ENCODE data around the gene LRP1B. TPM values are rescaled to one million over a fixed set of nuclear protein-coding genes. Genes with fewer than 3 reads are reported as not detected.

The LRP1B gene
- total and polyA plus RNA-seq, 2 of the 8 experiments (the other 6 are each of a cell fraction or from before 2014, with no cell fraction given): 0.03 TPM; not detected in 1

DNA sequence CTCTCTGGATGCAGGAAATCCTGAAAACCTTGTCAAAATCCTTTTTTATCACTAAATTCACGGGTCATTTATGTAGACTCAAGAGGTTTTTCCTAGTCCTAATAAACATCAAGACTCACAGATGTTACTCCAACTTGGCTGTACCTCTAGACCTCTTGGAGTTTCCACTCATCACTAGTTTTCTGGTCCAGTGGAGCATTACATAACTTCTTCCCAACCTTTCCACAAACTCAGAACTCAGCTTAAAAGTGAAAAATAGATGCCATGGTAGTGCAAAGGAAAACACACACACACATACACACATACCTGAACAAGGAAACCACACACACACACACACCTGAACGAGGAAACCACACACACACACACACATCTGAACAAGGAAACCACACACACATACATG, 807.2 kb downstream of the LRP1B start:
- CTCF ChIA-PET (ENCODE audit: partially characterized antibody): no interaction called here
- TF ChIP-seq CBX5 (IDR thresholded peaks at IDR 0.05; ENCODE audit: low read depth, low read length) (no peak), TEAD4 (IDR thresholded peaks at IDR 0.05; ENCODE audit: low read depth, low read length) (no peak), RFX5 (IDR thresholded peaks at IDR 0.05; ENCODE audit: borderline replicate concordance, low read depth, low read length) (no peak), SP4 (IDR thresholded peaks at IDR 0.05; ENCODE audit: low read length) (no peak), JUN (IDR thresholded peaks at IDR 0.05; ENCODE audit: low read depth, low read length) (no peak), NRF1 (IDR thresholded peaks at IDR 0.05; ENCODE audit: low read depth, low read length) (no peak)
- TF ChIP-seq, protein P1, sequence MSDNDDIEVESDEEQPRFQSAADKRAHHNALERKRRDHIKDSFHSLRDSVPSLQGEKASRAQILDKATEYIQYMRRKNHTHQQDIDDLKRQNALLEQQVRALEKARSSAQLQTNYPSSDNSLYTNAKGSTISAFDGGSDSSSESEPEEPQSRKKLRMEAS (IDR thresholded peaks at IDR 0.05): no peak
- peaks cover 5% of the 10 kb centered on the region; the same call in 1 of the 2 replicates for H3K23me2 ChIP-seq (ENCODE audit: low read depth, low read length)
- H3K4me1 ChIP-seq (replicated peaks in 1 of 4; ENCODE audit: control insufficient read depth in 3 of 4, insufficient read depth in 4 of 4, low read length in 3 of 4): no peaks in the 10 kb centered on the region
- H2BK15ac ChIP-seq (ENCODE audit: low read length): no peak overlapping the region
- no peak overlapping the region for H3K4me3 ChIP-seq (ENCODE audit: extremely low read depth in 1 of 4, insufficient read depth in 2 of 4, low read depth in 3 of 4, low read length in 4 of 4)
- H2BK5ac ChIP-seq (ENCODE audit: low read depth, low read length): no peak overlapping the region
- H3K27me3 ChIP-seq (replicated peaks in 1 of 4; ENCODE audit: control insufficient read depth in 3 of 4, extremely low read depth in 1 of 4, insufficient read depth in 3 of 4, low read length in 3 of 4): no peaks in the 10 kb centered on the region
- 86% methylated on average over 2 of the region's 2 CpGs; no CpG with 5 or more reads in 1 of the 2 experiments for WGBS, 2 experiments (ENCODE audit: extremely low coverage in 1 of 2, insufficient coverage in 1 of 2, insufficient read length in 1 of 2, insufficient replicate concordance in 2 of 2, low coverage in 1 of 2, low lambda C conversion rate in 2 of 2, missing lambda C conversion rate in 1 of 2)
- H2BK120ac ChIP-seq (replicated peaks; ENCODE audit: low read depth, low read length): no peak overlapping the region
- H4K8ac ChIP-seq (ENCODE audit: extremely low read depth, insufficient read depth, low read length): no peak overlapping the region
- no peaks in the 10 kb centered on the region for H3K79me2 ChIP-seq (ENCODE audit: control insufficient read depth in 1 of 2, insufficient read depth in 2 of 2, low read length in 2 of 2)
- no peak overlapping the region for H2BK12ac ChIP-seq (ENCODE audit: low read depth, low read length)
- FAIRE-seq (no peak), DNase-seq (ENCODE audit: low read depth in 1 of 2, low spot score in 2 of 2) (no peak)
- H3K18ac ChIP-seq (ENCODE audit: extremely low read depth, low read length): no peak overlapping the region
- no peak overlapping the region for H4K5ac ChIP-seq (ENCODE audit: insufficient read length, low read depth, low read length)
- no peak overlapping the region for H2BK20ac ChIP-seq (ENCODE audit: low read length)
- H3K14ac ChIP-seq (ENCODE audit: insufficient read length): no peak overlapping the region
- H4K20me1 ChIP-seq (replicated peaks in 1 of 2; ENCODE audit: control insufficient read depth in 1 of 2, insufficient read depth in 2 of 2, low read length in 2 of 2): no peaks in the 10 kb centered on the region
- no peak overlapping the region for H3K56ac ChIP-seq (replicated peaks; ENCODE audit: insufficient read length, low read depth, low read length)
- no peaks in the 10 kb centered on the region for H3K36me3 ChIP-seq (ENCODE audit: control insufficient read depth in 2 of 4, insufficient read depth in 4 of 4, low read length in 3 of 4)
- no peak overlapping the region for H3K4ac ChIP-seq (replicated peaks; ENCODE audit: insufficient read length, low read depth, low read length)
- POLR2A ChIA-PET (ENCODE audit: partially characterized antibody): interaction anchor here (0.6 kb wide), 1 partner anchor 1471 kb away, joined by 3 read pairs; no protein-coding TSS in a partner anchor
- no peaks in the 10 kb centered on the region for H3K79me1 ChIP-seq (ENCODE audit: low read depth, low read length)
- no peak overlapping the region for H3K4me2 ChIP-seq (ENCODE audit: insufficient read depth in 1 of 2, low read depth in 2 of 2, low read length in 2 of 2)
- no peak overlapping the region for H3K27ac ChIP-seq (ENCODE audit: low read depth, low read length)
- no peaks in the 10 kb centered on the region for H3K9me3 ChIP-seq (ENCODE audit: insufficient read depth in 2 of 2, low read depth in 1 of 2, low read length in 1 of 2)
- H4K91ac ChIP-seq (replicated peaks; ENCODE audit: insufficient read length, low read length): no peak overlapping the region
- no peak overlapping the region for H2AK5ac ChIP-seq (ENCODE audit: low read depth, low read length)
- no peak overlapping the region for H3K23ac ChIP-seq (ENCODE audit: insufficient read length)
- no peak overlapping the region for H2AFZ ChIP-seq (ENCODE audit: low read length)
- no peak overlapping the region for H3K9ac ChIP-seq (replicated peaks in 1 of 4; ENCODE audit: extremely low read depth in 1 of 4, low read depth in 3 of 4, low read length in 3 of 4)

All from H1 (cell line).